SK-N-SH (cell line): ENCODE data around the gene APBA2. TPM values are rescaled to one million over a fixed set of nuclear protein-coding genes. Genes with fewer than 3 reads are reported as not detected.

Source experiments
- CTCF ChIA-PET: fragments of 300-600, 350-600 bp; formaldehyde crosslinking; extraction: SDS; loops from one replicate; lab custom pipeline; 2021; lab: Yijun Ruan, JAX
- POLR2A ChIA-PET: fragments of 350-600 bp; sonication (Branson Sonifier 250); formaldehyde crosslinking; extraction: SDS; loops from one replicate; lab custom pipeline; 2020; ENCODE audit warnings: antibody characterized with exemption, inconsistent platforms; lab: Yijun Ruan, JAX
- DNase-seq: peaks from one replicate; pipeline ENCODE4 v3.0.0; 2012
- H2AFZ ChIP-seq: fragments of 200-600 bp; sonication (generic); 2 replicates; pipeline ENCODE4 v1.8.1; 2016; ENCODE audit warnings: antibody characterized with exemption, mild to moderate bottlenecking, low read depth
- H3F3A ChIP-seq: fragments of 200-600 bp; sonication (generic); replicated peaks from 2 replicates; pipeline ENCODE3; 2016; ENCODE audit warnings: antibody characterized with exemption, mild to moderate bottlenecking; ENCODE audit not compliant: insufficient read depth
- H3K27ac ChIP-seq, 2 experiments: fragments of 200-500 bp in 1 of 2; fragments of 200-600 bp in 1 of 2; sonication (Bioruptor generic) in 1 of 2; sonication (generic), shearing (Covaris generic) in 1 of 2; 2 replicates each; pipeline versions ENCODE4 v1.5.1 to v1.6.1; 2014 to 2016; ENCODE audit warnings: low read depth in 2 of 2, inconsistent platforms in 1 of 2, low read length in 1 of 2, mild to moderate bottlenecking in 1 of 2, mixed read lengths in 1 of 2
- H3K27me3 ChIP-seq: fragments of 200-600 bp; sonication (generic), shearing (Covaris generic); 2 replicates; pipeline ENCODE4 v1.6.1; 2016; ENCODE audit warnings: mixed run types; ENCODE audit not compliant: insufficient read depth
- H3K36me3 ChIP-seq, 2 experiments: fragments of 200-500 bp in 1 of 2; fragments of 200-600 bp in 1 of 2; sonication (Bioruptor generic) in 1 of 2; sonication (generic) in 1 of 2; replicated peaks in 1 of 2; 2 replicates each; pipeline versions ENCODE3 to v1.5.1; 2014 to 2016; ENCODE audit warnings: low read length in 1 of 2, mild to moderate bottlenecking in 1 of 2; ENCODE audit not compliant: insufficient read depth in 2 of 2, control insufficient read depth in 1 of 2
- H3K4me1 ChIP-seq, 2 experiments: fragments of 200-500 bp in 1 of 2; fragments of 200-600 bp in 1 of 2; sonication (Bioruptor generic) in 1 of 2; sonication (generic), shearing (Covaris generic) in 1 of 2; 2 replicates each; pipeline versions ENCODE4 v1.5.1 to v1.6.1; 2014 to 2016; ENCODE audit warnings: low read depth in 1 of 2, low read length in 1 of 2, mixed run types in 1 of 2; ENCODE audit not compliant: insufficient read depth in 2 of 2, control insufficient read depth in 1 of 2
- H3K4me2 ChIP-seq: fragments of 200-600 bp; sonication (generic), shearing (Covaris generic); 2 replicates; pipeline ENCODE4 v1.6.1; 2017; ENCODE audit warnings: mixed run types
- H3K4me3 ChIP-seq, 2 experiments: fragments of 200-500 bp in 1 of 2; fragments of 200-600 bp in 1 of 2; sonication (Bioruptor generic) in 1 of 2; sonication (generic), shearing (Covaris generic) in 1 of 2; 2 replicates each; pipeline versions ENCODE4 v1.5.1 to v1.8.1; 2014 to 2016; ENCODE audit warnings: low read depth in 2 of 2, inconsistent platforms in 1 of 2, low read length in 1 of 2, mild to moderate bottlenecking in 1 of 2, mixed read lengths in 1 of 2, moderate library complexity in 1 of 2
- H3K79me2 ChIP-seq: fragments of 200-600 bp; sonication (generic); 2 replicates; pipeline ENCODE4 v1.8.1; 2017; ENCODE audit warnings: mild to moderate bottlenecking; ENCODE audit not compliant: insufficient read depth
- H3K9ac ChIP-seq: fragments of 200-600 bp; sonication (generic); 2 replicates; pipeline ENCODE4 v1.6.1; 2017; ENCODE audit warnings: mixed run types
- H3K9me2 ChIP-seq: fragments of 200-600 bp; sonication (generic); 2 replicates; pipeline ENCODE4 v1.6.1; 2017; ENCODE audit warnings: mixed run types
- H3K9me3 ChIP-seq: fragments of 200-600 bp; sonication (generic); 2 replicates; pipeline ENCODE4 v1.6.1; 2017; ENCODE audit warnings: mixed run types, mild to moderate bottlenecking, moderate library complexity
- H4K20me1 ChIP-seq: fragments of 200-600 bp; sonication (generic); 2 replicates; pipeline ENCODE4 v1.6.1; 2017; ENCODE audit warnings: mild to moderate bottlenecking, mixed run types; ENCODE audit not compliant: insufficient read depth
- CHD2 ChIP-seq: fragments of 150-350 bp; IDR thresholded peaks from 2 replicates; pipeline ENCODE4 v1.6.1; 2018; ENCODE audit warnings: low read length; ENCODE audit not compliant: partially characterized antibody
- EP300 ChIP-seq, 2 experiments: IDR thresholded peaks; 2 replicates each; pipeline versions ENCODE4 v1.4.0 to v1.6.1; 2012; ENCODE audit warnings: borderline replicate concordance in 1 of 2, low read depth in 1 of 2, low read length in 1 of 2
- GATA2 ChIP-seq: sonication (generic); formaldehyde crosslinking; IDR thresholded peaks from 2 replicates; pipeline ENCODE4 v1.5.0; 2020; ENCODE audit warnings: mild to moderate bottlenecking, missing genetic modification reagents
- NFIC ChIP-seq: IDR thresholded peaks from 2 replicates; pipeline ENCODE4 v1.4.0; 2012; ENCODE audit warnings: borderline replicate concordance
- NRF1 ChIP-seq: IDR thresholded peaks from 2 replicates; pipeline ENCODE4 v1.6.1; 2012; ENCODE audit warnings: low read depth, mild to moderate bottlenecking, low read length
- RXRA ChIP-seq: IDR thresholded peaks from 2 replicates; pipeline ENCODE4 v1.4.0; 2012; ENCODE audit warnings: low read depth, mild to moderate bottlenecking, borderline replicate concordance
- TEAD4 ChIP-seq: IDR thresholded peaks from 2 replicates; pipeline ENCODE4 v1.4.0; 2012; ENCODE audit warnings: mild to moderate bottlenecking, borderline replicate concordance; ENCODE audit not compliant: insufficient read depth
- USF1 ChIP-seq: IDR thresholded peaks from 2 replicates; pipeline ENCODE4 v1.4.0; 2012; ENCODE audit warnings: low read depth, borderline replicate concordance
- ZBTB33 ChIP-seq: IDR thresholded peaks from 2 replicates; pipeline ENCODE4 v1.4.0; 2012; ENCODE audit warnings: low read depth, borderline replicate concordance
- WGBS: methylation state at CpG from one replicate; pipeline ENCODE4 v1.1.6; 2017; ENCODE audit warnings: low lambda C conversion rate; 5-methylcytosine and 5-hydroxymethylcytosine counted together
- polyA plus RNA-seq, 3 experiments: library from polyadenylated mRNA; depleted of rRNA; stranded (reverse); fragments of >200 nt; gene quantifications; 2 replicates each; pipeline ENCODE4 v1.2.3, GENCODE V29; 2012

APBA2 gene
- polyA plus RNA-seq, 1 of the 3 experiments (the other 2 are of a cell fraction), result 12.7 TPM

GRCh38 chr15:28897861-28898585, 12.2 kb downstream of the APBA2 start:
- H3K9me2 ChIP-seq, result no peaks in the 10 kb centered on the region
- no peak overlapping the region for H3K4me2 ChIP-seq
- H3K79me2 ChIP-seq, result no peaks in the 10 kb centered on the region
- POLR2A ChIA-PET, result interaction anchor here (1.3 to 1.8 kb wide), 2 partner anchors 11 to 12 kb away, joined by 4 to 5 read pairs; partner anchors contain the start of gene APBA2
- peaks cover 3% of the 10 kb centered on the region for H3F3A ChIP-seq
- no peak overlapping the region for H3K4me3 ChIP-seq
- no peaks in the 10 kb centered on the region for H3K27me3 ChIP-seq
- H4K20me1 ChIP-seq, result no peaks in the 10 kb centered on the region
- no peaks in the 10 kb centered on the region for H3K36me3 ChIP-seq
- TF ChIP-seq GATA2, result peak; percentile 50
- no peak for TF ChIP-seq NRF1
- peak in 1 of 2 experiments; percentile 26; a peak in 1 of 4 replicates for TF ChIP-seq EP300 (IDR thresholded peaks at IDR 0.05; ENCODE audit: borderline replicate concordance in 1 of 2, low read depth in 1 of 2, low read length in 1 of 2)
- no peak overlapping the region for H3K27ac ChIP-seq
- no peak overlapping the region for H2AFZ ChIP-seq
- 64% methylated on average over 9 of the region's 13 CpGs for WGBS
- H3K9ac ChIP-seq, result no peak overlapping the region
- DNase-seq, result peak; percentile 70
- peaks cover 0 to 30% of the 10 kb centered on the region in 2 experiments; a peak in 1 of 4 replicates for H3K4me1 ChIP-seq
- no peaks in the 10 kb centered on the region for H3K9me3 ChIP-seq
- CTCF ChIA-PET, result interaction anchor here (0.9 to 2.0 kb wide), 3 partner anchors 15 to 204 kb away, joined by 3 to 6 read pairs (median 3); no protein-coding TSS in a partner anchor

DNA sequence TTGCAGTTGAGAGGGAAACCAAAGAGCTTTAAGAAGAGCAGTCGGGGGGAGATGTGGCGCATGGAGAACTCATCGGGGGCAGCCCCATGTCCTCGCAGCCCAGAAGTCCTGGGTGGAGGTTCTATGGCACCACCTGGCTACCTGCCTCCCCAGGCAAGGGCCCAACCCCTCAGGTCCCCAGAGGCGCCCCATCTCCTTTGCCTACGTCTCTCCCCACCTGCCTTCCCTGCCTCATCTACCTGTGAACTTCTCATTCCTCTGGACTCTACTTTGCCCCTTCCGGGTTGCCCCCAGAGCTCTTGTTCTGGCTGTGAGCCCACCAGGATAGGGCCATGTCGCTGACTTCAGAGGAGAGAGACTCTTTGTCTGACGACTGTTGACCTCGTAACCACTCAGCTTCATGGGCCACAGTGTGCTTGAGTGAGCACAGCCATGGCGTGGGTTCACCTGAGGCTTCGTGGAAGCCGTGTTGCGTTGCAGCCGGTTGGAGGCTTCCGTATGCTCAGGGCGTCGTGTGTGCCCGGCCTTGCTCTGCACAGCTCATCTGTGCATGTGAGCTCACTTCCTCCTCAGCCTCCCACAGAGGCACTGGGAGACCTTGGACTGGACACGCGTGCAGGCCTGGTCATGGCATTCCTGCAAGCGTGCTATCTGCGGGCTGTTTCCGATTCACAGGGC, 13.4 kb downstream of the APBA2 start:
- Histone ChIP-seq H3K4me2 (no peak overlapping the region), H4K20me1 (no peaks in the 10 kb centered on the region), H3K79me2 (no peaks in the 10 kb centered on the region), H3K27me3 (no peaks in the 10 kb centered on the region), H3K9me3 (no peaks in the 10 kb centered on the region), H3K36me3 (no peaks in the 10 kb centered on the region), H3K9me2 (no peaks in the 10 kb centered on the region), H3K27ac (no peak overlapping the region), H3K4me3 (no peak overlapping the region), H3K4me1 (peaks cover 0 to 20% of the 10 kb centered on the region in 2 experiments; a peak in 1 of 4 replicates), H2AFZ (no peak overlapping the region), H3K9ac (no peak overlapping the region), H3F3A (peaks cover 3% of the 10 kb centered on the region)
- no peak for TF ChIP-seq TEAD4
- TF ChIP-seq RXRA, result no peak
- TF ChIP-seq ZBTB33, result no peak
- TF ChIP-seq NFIC, result no peak
- TF ChIP-seq CHD2, result no peak
- no peak for TF ChIP-seq USF1
- ChIA-PET POLR2A (interaction anchor here (1.8 kb wide), 1 partner anchor 13 kb away, joined by 5 read pairs; the partner anchor contains the start of gene APBA2), CTCF (interaction anchor here (2.0 kb wide), 1 partner anchor 14 kb away, joined by 6 read pairs; no protein-coding TSS in a partner anchor)
- 96% methylated on average over 24 of the region's 24 CpGs for WGBS
- DNase-seq, result no peak
